Karpas-422 (cell line): ENCODE results near the gene DDI1. TPM values are rescaled to one million over a fixed set of nuclear protein-coding genes. Genes with fewer than 3 reads are reported as not detected.

Source experiments
- DNase-seq: peaks from one replicate; pipeline ENCODE4 v3.0.0-alpha.2; 2015
- H2AFZ ChIP-seq: fragments of 200-600 bp; sonication (generic); 2 replicates; pipeline ENCODE4 v1.6.1; 2014; ENCODE audit warnings: antibody characterized with exemption, low read length, mixed read lengths
- H3K27ac ChIP-seq: fragments of 200-600 bp; sonication (generic); 2 replicates; pipeline ENCODE4 v1.5.1; 2014; ENCODE audit warnings: mild to moderate bottlenecking, low read length, moderate library complexity
- H3K27me3 ChIP-seq: fragments of 200-600 bp; sonication (generic); 2 replicates; pipeline ENCODE4 v1.6.1; 2014; ENCODE audit warnings: low read length, mixed read lengths
- H3K36me3 ChIP-seq: fragments of 200-600 bp; sonication (generic); 2 replicates; pipeline ENCODE4 v1.6.1; 2014; ENCODE audit warnings: low read length, mixed read lengths; ENCODE audit not compliant: insufficient read depth
- H3K4me1 ChIP-seq: fragments of 200-600 bp; sonication (generic); 2 replicates; pipeline ENCODE4 v1.6.1; 2014; ENCODE audit warnings: mild to moderate bottlenecking, low read length, mixed read lengths
- H3K4me2 ChIP-seq: fragments of 200-600 bp; sonication (generic); 2 replicates; pipeline ENCODE4 v1.6.1; 2014; ENCODE audit warnings: low read length, low read depth, mild to moderate bottlenecking; ENCODE audit not compliant: poor library complexity, severe bottlenecking
- H3K4me3 ChIP-seq: fragments of 200-600 bp; sonication (generic); 2 replicates; pipeline ENCODE4 v1.5.1; 2014; ENCODE audit warnings: mild to moderate bottlenecking, antibody characterized with exemption, low read length, mixed read lengths
- H3K79me2 ChIP-seq: fragments of 200-600 bp; sonication (generic); 2 replicates; pipeline ENCODE4 v1.6.1; 2014; ENCODE audit warnings: mild to moderate bottlenecking, low read length, mixed read lengths
- H3K9ac ChIP-seq: fragments of 200-600 bp; sonication (generic); 2 replicates; pipeline ENCODE4 v1.6.0; 2014; ENCODE audit warnings: low read length
- H3K9me2 ChIP-seq: fragments of 200-600 bp; sonication (generic), shearing (Covaris generic); replicated peaks from 2 replicates; pipeline ENCODE4 v1.6.0; 2014; ENCODE audit warnings: mild to moderate bottlenecking, low read length, moderate library complexity; ENCODE audit not compliant: insufficient read depth
- H3K9me3 ChIP-seq: fragments of 300-700, 200-600 bp; sonication (generic); 2 replicates; pipeline ENCODE4 v1.6.1; 2014; ENCODE audit warnings: low read length, mixed read lengths
- H4K20me1 ChIP-seq: fragments of 200-600 bp; sonication (generic); 2 replicates; pipeline ENCODE4 v1.6.1; 2014; ENCODE audit warnings: mild to moderate bottlenecking, antibody characterized with exemption, low read length, low read depth; ENCODE audit not compliant: insufficient read depth
- total RNA-seq: library from RNA; depleted of rRNA; stranded (reverse); fragments of >200 nt; shearing (Covaris generic); gene quantifications from 2 replicates; pipeline ENCODE4 v1.2.3, GENCODE V29; 2014; ENCODE audit warnings: low replicate concordance; rRNA removed

Gene DDI1
- total RNA-seq, 1 experiment from 2014 or later, result not detected

- no peaks in the 10 kb centered on the region for H3K9me2 ChIP-seq
- peak; percentile 97 for DNase-seq
- peaks cover 7% of the 10 kb centered on the region; the same call in 1 of the 2 replicates for H3K36me3 ChIP-seq
- peak overlapping the region; percentile 64 for H3K9ac ChIP-seq
- H3K79me2 ChIP-seq, result peaks cover 65% of the 10 kb centered on the region
- no peak overlapping the region for H2AFZ ChIP-seq
- H3K9me3 ChIP-seq, result no peaks in the 10 kb centered on the region
- H4K20me1 ChIP-seq, result no peaks in the 10 kb centered on the region
- peak overlapping the region; percentile 55 for H3K4me3 ChIP-seq
- H3K27me3 ChIP-seq, result no peaks in the 10 kb centered on the region
- peaks cover 94% of the 10 kb centered on the region for H3K4me1 ChIP-seq
- H3K27ac ChIP-seq, result peak overlapping the region; percentile 88
- H3K4me2 ChIP-seq, result peak overlapping the region; percentile 76
These were observed 38.7 kb downstream of the DDI1 start for GRCh38 chr11:104075091-104075490.

GRCh38 chr11:104075706-104076105, 39.3 kb downstream of the DDI1 start:
- H3K27me3 ChIP-seq, result no peaks in the 10 kb centered on the region
- H3K4me3 ChIP-seq, result peak overlapping the region; percentile 55
- no peaks in the 10 kb centered on the region for H4K20me1 ChIP-seq
- peak overlapping the region; percentile 88 for H3K27ac ChIP-seq
- H3K9ac ChIP-seq, result peak overlapping the region; percentile 64
- H3K36me3 ChIP-seq, result peaks cover 7% of the 10 kb centered on the region
- peaks cover 65% of the 10 kb centered on the region for H3K79me2 ChIP-seq
- H3K9me3 ChIP-seq, result no peaks in the 10 kb centered on the region
- H3K4me2 ChIP-seq, result peak overlapping the region; percentile 76
- peak; percentile 96 for DNase-seq
- no peak overlapping the region for H2AFZ ChIP-seq
- peaks cover 95% of the 10 kb centered on the region for H3K4me1 ChIP-seq
- H3K9me2 ChIP-seq, result no peaks in the 10 kb centered on the region

GRCh38 chr11:104076455-104076854, 40.0 kb downstream of the DDI1 start:
- H3K27ac ChIP-seq, result peak overlapping the region; percentile 88
- H2AFZ ChIP-seq, result no peak overlapping the region
- DNase-seq, result peak; percentile 73
- peak overlapping the region; percentile 76 for H3K4me2 ChIP-seq
- no peaks in the 10 kb centered on the region for H3K9me2 ChIP-seq
- peak overlapping the region; percentile 64 for H3K9ac ChIP-seq
- H3K9me3 ChIP-seq, result no peaks in the 10 kb centered on the region
- H3K4me3 ChIP-seq, result peak overlapping the region; percentile 55; the same call in 1 of the 2 replicates
- H3K4me1 ChIP-seq, result peaks cover 100% of the 10 kb centered on the region
- H4K20me1 ChIP-seq, result no peaks in the 10 kb centered on the region
- no peaks in the 10 kb centered on the region for H3K27me3 ChIP-seq
- peaks cover 66% of the 10 kb centered on the region for H3K79me2 ChIP-seq
- peaks cover 8% of the 10 kb centered on the region for H3K36me3 ChIP-seq

GRCh38 chr11:104078245-104078644, 41.8 kb downstream of the DDI1 start:
- H3K9me2 ChIP-seq, result no peaks in the 10 kb centered on the region
- no peaks in the 10 kb centered on the region for H3K27me3 ChIP-seq
- H4K20me1 ChIP-seq, result no peaks in the 10 kb centered on the region
- H3K79me2 ChIP-seq, result peaks cover 66% of the 10 kb centered on the region
- peak overlapping the region; percentile 76 for H3K4me2 ChIP-seq
- H3K4me3 ChIP-seq, result peak overlapping the region; percentile 1; the same call in 1 of the 2 replicates
- DNase-seq, result peak; percentile 85
- peak overlapping the region; percentile 64 for H3K9ac ChIP-seq
- H2AFZ ChIP-seq, result no peak overlapping the region
- no peaks in the 10 kb centered on the region for H3K9me3 ChIP-seq
- H3K36me3 ChIP-seq, result peaks cover 20% of the 10 kb centered on the region
- peak overlapping the region; percentile 88 for H3K27ac ChIP-seq
- H3K4me1 ChIP-seq, result peaks cover 100% of the 10 kb centered on the region

- H2AFZ ChIP-seq, result no peak overlapping the region
- H3K4me3 ChIP-seq, result no peak overlapping the region
- H3K36me3 ChIP-seq, result peaks cover 27% of the 10 kb centered on the region
- peak overlapping the region; percentile 88 for H3K27ac ChIP-seq
- H3K4me1 ChIP-seq, result peaks cover 100% of the 10 kb centered on the region
- H3K9me3 ChIP-seq, result no peaks in the 10 kb centered on the region
- no peaks in the 10 kb centered on the region for H3K9me2 ChIP-seq
- H4K20me1 ChIP-seq, result no peaks in the 10 kb centered on the region
- peak overlapping the region; percentile 76 for H3K4me2 ChIP-seq
- H3K27me3 ChIP-seq, result no peaks in the 10 kb centered on the region
- peak overlapping the region; percentile 4 for H3K9ac ChIP-seq
- peaks cover 68% of the 10 kb centered on the region for H3K79me2 ChIP-seq
- peak; percentile 65 for DNase-seq
These were observed 42.6 kb downstream of the DDI1 start for GRCh38 chr11:104078995-104079394.

GRCh38 chr11:104086621-104087020, 50.2 kb downstream of the DDI1 start:
- H3K27me3 ChIP-seq, result no peaks in the 10 kb centered on the region
- peak overlapping the region; percentile 0 for H3K4me2 ChIP-seq

More at GRCh38 chr11:104086621-104087020, 50.2 kb downstream of the DDI1 start:
- no peak for DNase-seq
- Histone ChIP-seq H3K79me2 (peaks cover 81% of the 10 kb centered on the region), H3K9ac (no peak overlapping the region), H4K20me1 (no peaks in the 10 kb centered on the region), H2AFZ (no peak overlapping the region), H3K4me1 (peaks cover 94% of the 10 kb centered on the region), H3K4me3 (no peak overlapping the region), H3K36me3 (peaks cover 56% of the 10 kb centered on the region), H3K27ac (peak overlapping the region; percentile 60), H3K9me2 (no peaks in the 10 kb centered on the region), H3K9me3 (no peaks in the 10 kb centered on the region)

Other genes with a start within 250 kb of the DDI1 start
- 205 and 360 TPM in 2 replicates for gene PDGFD, start 127.5 kb downstream of the DDI1 start, total RNA-seq